ENCODE measurements around the gene SOX5. TPM values are rescaled to one million over a fixed set of nuclear protein-coding genes. Genes with fewer than 3 reads are reported as not detected.

The SOX5 gene
- total and polyA plus RNA-seq, 8 donors, result 10.0 to 39.9 (median 33.0) TPM

DNA sequence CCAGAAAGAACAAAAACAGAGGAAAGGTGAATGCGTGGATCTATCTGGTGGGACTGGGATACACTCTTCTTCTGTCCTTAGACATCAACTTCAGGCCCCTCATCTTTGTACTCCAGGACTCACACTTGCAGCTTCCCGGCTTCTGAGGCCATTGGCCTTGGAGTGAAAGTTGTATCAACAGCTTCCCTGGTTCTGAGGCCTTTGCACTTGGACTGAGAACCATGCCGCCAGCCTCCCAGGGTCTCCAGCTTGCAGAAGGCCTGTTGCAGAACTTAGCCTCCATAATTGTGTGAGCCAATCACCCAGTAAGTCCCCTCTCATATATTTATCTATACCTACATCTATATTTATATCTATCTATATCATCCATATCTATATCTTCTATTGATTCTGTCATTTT is 218.4 kb downstream of the SOX5 start:
- Histone ChIP-seq H3K36me3 (no peaks in the 10 kb centered on the region), H3K9me3 (no peaks in the 10 kb centered on the region), H3K4me1 (no peaks in the 10 kb centered on the region), H3K27me3 (no peaks in the 10 kb centered on the region), H3K4me3 (no peak overlapping the region), H3K27ac (no peak overlapping the region)
- TF ChIP-seq, protein P1, sequence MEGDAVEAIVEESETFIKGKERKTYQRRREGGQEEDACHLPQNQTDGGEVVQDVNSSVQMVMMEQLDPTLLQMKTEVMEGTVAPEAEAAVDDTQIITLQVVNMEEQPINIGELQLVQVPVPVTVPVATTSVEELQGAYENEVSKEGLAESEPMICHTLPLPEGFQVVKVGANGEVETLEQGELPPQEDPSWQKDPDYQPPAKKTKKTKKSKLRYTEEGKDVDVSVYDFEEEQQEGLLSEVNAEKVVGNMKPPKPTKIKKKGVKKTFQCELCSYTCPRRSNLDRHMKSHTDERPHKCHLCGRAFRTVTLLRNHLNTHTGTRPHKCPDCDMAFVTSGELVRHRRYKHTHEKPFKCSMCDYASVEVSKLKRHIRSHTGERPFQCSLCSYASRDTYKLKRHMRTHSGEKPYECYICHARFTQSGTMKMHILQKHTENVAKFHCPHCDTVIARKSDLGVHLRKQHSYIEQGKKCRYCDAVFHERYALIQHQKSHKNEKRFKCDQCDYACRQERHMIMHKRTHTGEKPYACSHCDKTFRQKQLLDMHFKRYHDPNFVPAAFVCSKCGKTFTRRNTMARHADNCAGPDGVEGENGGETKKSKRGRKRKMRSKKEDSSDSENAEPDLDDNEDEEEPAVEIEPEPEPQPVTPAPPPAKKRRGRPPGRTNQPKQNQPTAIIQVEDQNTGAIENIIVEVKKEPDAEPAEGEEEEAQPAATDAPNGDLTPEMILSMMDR (IDR thresholded peaks at IDR 0.05), result no peak
- intact Hi-C loops (cut with DNase I), result no loop called here
- no peak for DNase-seq
- ATAC-seq, result no peak

DNA sequence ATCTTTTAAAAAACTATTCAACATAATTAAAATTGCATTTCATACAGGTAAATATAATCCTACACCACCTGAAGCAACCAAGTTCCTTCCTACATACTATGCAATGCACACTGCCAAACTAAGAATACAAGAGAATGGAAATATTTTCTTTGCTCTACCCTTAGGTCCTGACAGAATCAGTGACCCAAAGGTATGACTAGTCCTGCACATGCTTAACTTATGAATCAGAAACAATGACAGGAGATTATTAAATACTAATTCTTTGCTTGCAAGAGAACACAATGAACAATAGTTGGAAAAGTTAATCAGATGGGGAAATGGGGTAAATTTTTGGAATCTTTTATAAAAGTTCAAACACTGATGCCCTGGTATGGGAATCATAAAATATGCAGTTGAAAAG is 220.1 kb downstream of the SOX5 start:
- no peak for ATAC-seq
- H3K27me3 ChIP-seq, result no peaks in the 10 kb centered on the region

DNA sequence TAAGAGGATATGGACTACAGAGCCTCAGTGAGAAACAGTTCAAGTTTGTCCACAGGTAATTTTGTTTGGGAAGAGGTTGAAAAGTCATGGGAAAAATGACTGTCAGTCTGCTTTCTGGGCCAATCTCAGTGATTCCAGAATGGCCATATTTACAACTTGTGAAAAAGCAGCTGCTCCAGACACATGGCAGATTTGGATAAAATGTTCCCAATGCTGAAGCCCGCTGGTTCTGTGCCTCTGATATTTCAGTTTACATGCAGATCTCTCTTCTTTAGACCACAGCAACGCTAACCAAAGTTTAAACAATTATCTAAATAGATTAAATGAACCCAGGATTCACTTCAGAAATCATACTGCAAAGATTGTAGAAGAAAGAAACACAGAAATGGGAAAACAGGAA is 222.8 kb downstream of the SOX5 start:
- H3K4me1 ChIP-seq, result no peaks in the 10 kb centered on the region
- ATAC-seq (no peak), DNase-seq (no peak)
- no peaks in the 10 kb centered on the region for H3K9me3 ChIP-seq
- H3K27me3 ChIP-seq, result no peaks in the 10 kb centered on the region
- no peak overlapping the region for H3K4me3 ChIP-seq
- no peaks in the 10 kb centered on the region for H3K36me3 ChIP-seq
- no peak overlapping the region for H3K27ac ChIP-seq
- intact Hi-C loops (cut with DNase I), result no loop called here
- TF ChIP-seq, protein P1 (IDR thresholded peaks at IDR 0.05), result no peak

More for the DNA sequence above, 220.1 kb downstream of the SOX5 start:
- Histone ChIP-seq H3K4me3 (no peak overlapping the region), H3K27ac (no peak overlapping the region), H3K9me3 (no peaks in the 10 kb centered on the region), H3K4me1 (no peaks in the 10 kb centered on the region), H3K36me3 (no peaks in the 10 kb centered on the region)
- intact Hi-C loops (cut with DNase I), result no loop called here
- DNase-seq, result no peak
- TF ChIP-seq, protein P1 (IDR thresholded peaks at IDR 0.05), result no peak

DNA sequence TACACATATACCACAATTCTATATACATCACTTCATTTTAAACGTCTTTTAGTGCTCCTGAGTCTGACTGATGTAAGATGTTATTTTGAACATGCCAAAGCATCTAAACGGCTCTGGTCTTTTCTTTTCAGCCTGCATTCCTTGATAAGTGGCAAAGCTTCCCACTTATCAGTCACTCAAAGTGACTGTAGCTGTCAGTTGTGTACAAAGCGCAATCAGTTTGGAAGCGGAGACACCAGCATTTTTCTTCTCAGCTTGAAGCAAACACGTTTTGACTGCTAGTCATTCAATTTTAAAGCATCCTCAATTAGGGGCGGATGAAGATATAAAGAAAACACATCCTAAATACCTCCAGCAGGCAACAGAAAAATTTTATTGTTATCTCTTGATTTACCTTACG is 226.8 kb downstream of the SOX5 start:
- TF ChIP-seq, protein P1 (IDR thresholded peaks at IDR 0.05), result no peak
- H3K4me3 ChIP-seq, result no peak overlapping the region
- H3K27me3 ChIP-seq, result no peaks in the 10 kb centered on the region
- no peak for ATAC-seq
- no peaks in the 10 kb centered on the region for H3K9me3 ChIP-seq
- no peaks in the 10 kb centered on the region for H3K4me1 ChIP-seq
- no peak overlapping the region for H3K27ac ChIP-seq
- no peak for DNase-seq
- intact Hi-C loops (cut with DNase I), result no loop called here
- H3K36me3 ChIP-seq, result no peaks in the 10 kb centered on the region

- Histone ChIP-seq H3K27ac (no peak overlapping the region), H3K27me3 (no peaks in the 10 kb centered on the region), H3K9me3 (no peaks in the 10 kb centered on the region), H3K36me3 (no peaks in the 10 kb centered on the region), H3K4me3 (no peak overlapping the region), H3K4me1 (no peaks in the 10 kb centered on the region)
- intact Hi-C loops (cut with DNase I), result no loop called here
- TF ChIP-seq, protein P1 (IDR thresholded peaks at IDR 0.05), result no peak
- ATAC-seq, result no peak
- no peak for DNase-seq
Observed at GRCh38 chr12:23721268-23721667, 228.2 kb downstream of the SOX5 start.

Data from left lung (tissue), 10 donors.